ENCODE results near the gene TMEM106C. TPM values are rescaled to one million over a fixed set of nuclear protein-coding genes. Genes with fewer than 3 reads are reported as not detected.

Gene TMEM106C
- total and polyA plus RNA-seq, 2 of the 4 experiments (the other 2 are of a cell fraction), result 72.1 to 74.6 TPM

DNA sequence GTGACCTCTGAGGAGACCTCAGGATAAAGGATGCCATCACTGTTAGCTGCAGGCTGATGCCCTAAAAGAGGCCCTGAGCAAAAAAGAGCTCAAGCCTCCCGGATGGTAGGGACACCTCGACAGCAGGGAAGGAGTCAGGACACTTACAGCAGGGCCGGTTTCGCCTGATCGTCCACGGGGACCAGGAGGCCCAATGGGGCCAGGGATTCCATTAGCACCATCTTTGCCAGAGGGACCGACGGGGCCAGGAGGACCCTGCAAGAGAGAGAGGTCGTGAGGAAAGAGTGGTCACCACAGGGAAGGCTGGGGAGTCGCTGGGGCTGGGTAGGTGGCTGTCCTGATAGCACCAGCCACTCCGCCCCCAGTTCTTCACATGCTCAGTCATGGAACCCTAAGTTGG, 12.4 kb downstream of the TMEM106C start:
- Histone ChIP-seq H4K91ac (ENCODE audit: insufficient read depth, low read depth, low read length) (no peak overlapping the region), H4K20me1 (ENCODE audit: insufficient read depth, low read length) (no peaks in the 10 kb centered on the region), H3K4me2 (ENCODE audit: low read depth, low read length) (no peak overlapping the region), H3K36me3 (ENCODE audit: control insufficient read depth, insufficient read depth, low read length) (no peaks in the 10 kb centered on the region), H3K79me1 (ENCODE audit: low read depth in 1 of 2, low read length in 2 of 2) (no peaks in the 10 kb centered on the region), H2AFZ (replicated peaks; ENCODE audit: low read length, poor library complexity) (no peak overlapping the region), H3K4ac (ENCODE audit: low read depth, low read length) (no peak overlapping the region), H2AK5ac (ENCODE audit: low read depth, low read length) (no peak overlapping the region), H2BK15ac (ENCODE audit: low read depth, low read length) (no peak overlapping the region), H3K9me1 (ENCODE audit: insufficient read depth, low read length) (no peaks in the 10 kb centered on the region), H3K23ac (ENCODE audit: low read depth, low read length) (no peak overlapping the region), H3K9me3 (ENCODE audit: control insufficient read depth, insufficient read depth, low read length) (no peaks in the 10 kb centered on the region), H2BK5ac (ENCODE audit: low read depth, low read length, poor library complexity, severe bottlenecking) (no peak overlapping the region), H4K8ac (ENCODE audit: low read depth in 2 of 2, low read length in 2 of 2) (no peak overlapping the region), H3K9ac (ENCODE audit: low read depth, low read length) (no peak overlapping the region), H3K27ac (ENCODE audit: insufficient read depth, low read length) (no peak overlapping the region), H3K4me1 (ENCODE audit: control insufficient read depth, insufficient read depth, low read length) (no peaks in the 10 kb centered on the region), H4K5ac (ENCODE audit: low read depth, low read length) (no peak overlapping the region), H2AK9ac (replicated peaks; ENCODE audit: low read depth, low read length, poor library complexity) (no peak overlapping the region), H3K56ac (ENCODE audit: extremely low read depth, insufficient read depth, low read length) (no peak overlapping the region), H3K18ac (ENCODE audit: low read depth, low read length) (no peak overlapping the region), H2BK120ac (ENCODE audit: low read depth, low read length) (no peak overlapping the region), H2BK20ac (ENCODE audit: low read depth, low read length) (no peak overlapping the region), H3K14ac (replicated peaks; ENCODE audit: low read depth, low read length) (no peak overlapping the region), H3K27me3 (ENCODE audit: control insufficient read depth, insufficient read depth, low read length) (peaks cover 33% of the 10 kb centered on the region), H3K4me3 (ENCODE audit: insufficient read depth, low read depth, low read length) (no peak overlapping the region)
- no peak for ATAC-seq (ENCODE audit: low read depth)
- intact Hi-C loops (cut with micrococcal nuclease) (no loop called here), dilution Hi-C loops (cut with HindIII; ENCODE audit: low sequenced_read_pairs, unreplicated experiment) (no loop called here), in situ Hi-C loops (cut with MboI; ENCODE audit: low sequenced_read_pairs) (no loop called here)
- ChIA-PET CTCF (no interaction called here), POLR2A (ENCODE audit: unreplicated experiment) (no interaction called here)
- BruUV-seq (replicated peaks), result no TSS peak
- 81% methylated on average over 7 of the region's 11 CpGs; no CpG with 5 or more reads in 1 of the 2 experiments for WGBS, 2 experiments (ENCODE audit: extremely low coverage in 2 of 2, insufficient read length in 1 of 2)
- TF ChIP-seq SMC3 (IDR thresholded peaks at IDR 0.05; ENCODE audit: low read depth, low read length), result no peak
- no peak for TF ChIP-seq BHLHE40 (IDR thresholded peaks at IDR 0.05; ENCODE audit: low read depth, low read length)
- TF ChIP-seq NFE2L2 (IDR thresholded peaks at IDR 0.05; ENCODE audit: low read depth, low read length), result no peak
- TF ChIP-seq RFX5 (IDR thresholded peaks at IDR 0.05; ENCODE audit: low read depth, low read length), result no peak
- TF ChIP-seq FOS (IDR thresholded peaks at IDR 0.05; ENCODE audit: low read depth, low read length), result no peak
- no peak for TF ChIP-seq MAZ (IDR thresholded peaks at IDR 0.05; ENCODE audit: borderline replicate concordance, low read depth, low read length)
- TF ChIP-seq RAD21 (IDR thresholded peaks at IDR 0.05; ENCODE audit: low read length), result no peak
- no peak for TF ChIP-seq MAFK (IDR thresholded peaks at IDR 0.05; ENCODE audit: low read depth, low read length)
- no peak for TF ChIP-seq MXI1 (IDR thresholded peaks at IDR 0.05; ENCODE audit: borderline replicate concordance, low read depth, low read length)
- TF ChIP-seq RCOR1 (IDR thresholded peaks at IDR 0.05; ENCODE audit: insufficient replicate concordance, low read length), result no peak
- no peak for TF ChIP-seq CEBPB (IDR thresholded peaks at IDR 0.05; ENCODE audit: low read depth, low read length)
- DNase-seq, result no peak

Data from IMR-90 (cell line).